T-helper 17 cell (primary cell): ENCODE results near the gene YIPF1. TPM values are rescaled to one million over a fixed set of nuclear protein-coding genes. Genes with fewer than 3 reads are reported as not detected.

ENCODE experiments used
- ATAC-seq: fragments of 150-1000 bp; cut with Tn5 transposase; 2 replicates; pipeline ENCODE4 v1.10.0; 2021; ENCODE audit warnings: mild to moderate bottlenecking, moderate library complexity
- DNase-seq, 3 donors: peaks; one replicate each; pipeline versions ENCODE4 v3.0.0 to v3.0.0-alpha.2; 2020 to 2021
- H3K9me3 ChIP-seq: one replicate; pipeline ENCODE4 v1.7.0; 2013; ENCODE audit warnings: low read length, mild to moderate bottlenecking; ENCODE audit not compliant: control insufficient read depth, poor library complexity, severe bottlenecking
- H3K27ac Mint-ChIP-seq: one replicate; pipeline ENCODE4 v1.8.0; 2022; ENCODE audit warnings: mild to moderate bottlenecking, moderate library complexity, mixed read lengths
- H3K27me3 Mint-ChIP-seq: one replicate; pipeline ENCODE4 v1.8.0; 2022; ENCODE audit warnings: mixed read lengths
- H3K36me3 Mint-ChIP-seq: one replicate; pipeline ENCODE4 v1.8.0; 2022; ENCODE audit warnings: low read depth, mixed read lengths
- H3K4me1 Mint-ChIP-seq: one replicate; pipeline ENCODE4 v1.8.0; 2022; ENCODE audit warnings: mild to moderate bottlenecking, mixed read lengths
- H3K4me3 Mint-ChIP-seq: one replicate; pipeline ENCODE4 v1.8.0; 2022; ENCODE audit warnings: mild to moderate bottlenecking, moderate library complexity, mixed read lengths
- total RNA-seq, 4 donors: library from RNA in 2 of 4; stranded (reverse) in 2 of 4; gene quantifications; one replicate each; pipeline ENCODE4 v1.2.3 and lab custom pipeline; 2022 to 2026

The YIPF1 gene
- total RNA-seq, 2 donors from 2014 or later = 8.8 to 10.3 TPM

GRCh38 chr1:53850082-53850673 is 39.4 kb downstream of the YIPF1 start:
- no peaks in the 10 kb centered on the region for H3K9me3 ChIP-seq
- no peaks in the 10 kb centered on the region for H3K27me3 Mint-ChIP-seq
- no peak overlapping the region for H3K4me3 Mint-ChIP-seq
- DNase-seq (no peak), ATAC-seq (no peak)
- no peak overlapping the region for H3K27ac Mint-ChIP-seq
- peaks cover 16% of the 10 kb centered on the region for H3K36me3 Mint-ChIP-seq
- H3K4me1 Mint-ChIP-seq = peaks cover 2% of the 10 kb centered on the region

- Mint-ChIP-seq H3K27ac (no peak overlapping the region), H3K4me3 (no peak overlapping the region), H3K4me1 (no peaks in the 10 kb centered on the region), H3K27me3 (no peaks in the 10 kb centered on the region), H3K36me3 (peaks cover 10% of the 10 kb centered on the region)
- no peak for DNase-seq
- no peaks in the 10 kb centered on the region for H3K9me3 ChIP-seq
- no peak for ATAC-seq
These were observed 41.6 kb downstream of the YIPF1 start for GRCh38 chr1:53847980-53848379.

- H3K4me3 Mint-ChIP-seq = no peak overlapping the region
- H3K27ac Mint-ChIP-seq = no peak overlapping the region
- H3K36me3 Mint-ChIP-seq = peaks cover 3% of the 10 kb centered on the region
- H3K27me3 Mint-ChIP-seq = no peaks in the 10 kb centered on the region
- ATAC-seq (no peak), DNase-seq (no peak)
- peaks cover 6% of the 10 kb centered on the region for H3K4me1 Mint-ChIP-seq
- H3K9me3 ChIP-seq = no peaks in the 10 kb centered on the region
These were observed 47.2 kb downstream of the YIPF1 start for GRCh38 chr1:53842347-53842746.

- no peak for ATAC-seq
- Mint-ChIP-seq H3K27me3 (no peaks in the 10 kb centered on the region), H3K27ac (peak overlapping the region; percentile 95), H3K4me1 (peaks cover 17% of the 10 kb centered on the region), H3K36me3 (peaks cover 3% of the 10 kb centered on the region), H3K4me3 (peak overlapping the region; percentile 99)
- no peak for DNase-seq
- no peaks in the 10 kb centered on the region for H3K9me3 ChIP-seq
These were observed 51.0 kb downstream of the YIPF1 start for GRCh38 chr1:53838654-53838974.

GRCh38 chr1:53837924-53838653 is 51.5 kb downstream of the YIPF1 start, which contains the start of gene NDC1:
Gene NDC1 (minus strand): TSS chr1:53838296. CDS start chr1:53838261, 35 bp downstream.
- Mint-ChIP-seq H3K27me3 (no peaks in the 10 kb centered on the region), H3K27ac (peak within 1 kb of the TSS; percentile 95), H3K4me3 (peak within 1 kb of the TSS; percentile 99), H3K36me3 (peaks cover 3% of the 10 kb centered on the region), H3K4me1 (peaks cover 17% of the 10 kb centered on the region)
- DNase-seq = peak; percentile 75 to 83 (median 80)
- no peaks in the 10 kb centered on the region for H3K9me3 ChIP-seq
- ATAC-seq = peak; percentile 92

GRCh38 chr1:53837646-53837923 is 52.0 kb downstream of the YIPF1 start:
- Mint-ChIP-seq H3K27me3 (no peaks in the 10 kb centered on the region), H3K27ac (peak overlapping the region; percentile 95), H3K36me3 (peaks cover 3% of the 10 kb centered on the region), H3K4me3 (peak overlapping the region; percentile 99), H3K4me1 (peaks cover 17% of the 10 kb centered on the region)
- DNase-seq (no peak), ATAC-seq (no peak)
- no peaks in the 10 kb centered on the region for H3K9me3 ChIP-seq

- ATAC-seq (no peak), DNase-seq (no peak)
- Mint-ChIP-seq H3K27me3 (no peaks in the 10 kb centered on the region), H3K27ac (peak overlapping the region; percentile 29), H3K36me3 (peaks cover 3% of the 10 kb centered on the region), H3K4me1 (peaks cover 17% of the 10 kb centered on the region), H3K4me3 (no peak overlapping the region)
- no peaks in the 10 kb centered on the region for H3K9me3 ChIP-seq
These were observed 54.1 kb downstream of the YIPF1 start for GRCh38 chr1:53835491-53835890.

GRCh38 chr1:53834776-53835175 is 54.8 kb downstream of the YIPF1 start:
- peaks cover 3% of the 10 kb centered on the region for H3K36me3 Mint-ChIP-seq
- peaks cover 17% of the 10 kb centered on the region for H3K4me1 Mint-ChIP-seq
- H3K9me3 ChIP-seq = no peaks in the 10 kb centered on the region

GRCh38 chr1:53833393-53833792 is 56.2 kb downstream of the YIPF1 start:
- H3K27me3 Mint-ChIP-seq = no peaks in the 10 kb centered on the region
- no peak for DNase-seq
- H3K36me3 Mint-ChIP-seq = peaks cover 3% of the 10 kb centered on the region
- H3K4me1 Mint-ChIP-seq = peaks cover 21% of the 10 kb centered on the region
- no peaks in the 10 kb centered on the region for H3K9me3 ChIP-seq
- no peak for ATAC-seq
- no peak overlapping the region for H3K27ac Mint-ChIP-seq
- no peak overlapping the region for H3K4me3 Mint-ChIP-seq

More at GRCh38 chr1:53834776-53835175, 54.8 kb downstream of the YIPF1 start:
- Mint-ChIP-seq H3K27ac (no peak overlapping the region), H3K4me3 (no peak overlapping the region), H3K27me3 (no peaks in the 10 kb centered on the region)
- ATAC-seq (no peak), DNase-seq (no peak)

GRCh38 chr1:53826367-53826766 is 63.2 kb downstream of the YIPF1 start:
- ATAC-seq (no peak), DNase-seq (no peak)
- Mint-ChIP-seq H3K36me3 (peaks cover 3% of the 10 kb centered on the region), H3K4me1 (peaks cover 9% of the 10 kb centered on the region), H3K27me3 (no peaks in the 10 kb centered on the region), H3K4me3 (no peak overlapping the region), H3K27ac (no peak overlapping the region)
- H3K9me3 ChIP-seq = no peaks in the 10 kb centered on the region

- H3K36me3 Mint-ChIP-seq = peaks cover 3% of the 10 kb centered on the region
- H3K4me1 Mint-ChIP-seq = peaks cover 9% of the 10 kb centered on the region
- no peak overlapping the region for H3K4me3 Mint-ChIP-seq
- H3K27ac Mint-ChIP-seq = no peak overlapping the region
- no peak for ATAC-seq
- H3K27me3 Mint-ChIP-seq = no peaks in the 10 kb centered on the region
- H3K9me3 ChIP-seq = no peaks in the 10 kb centered on the region
- DNase-seq = no peak
These were observed 64.3 kb downstream of the YIPF1 start for GRCh38 chr1:53825306-53825705.

GRCh38 chr1:53822931-53823330 is 66.7 kb downstream of the YIPF1 start:
- DNase-seq (no peak), ATAC-seq (no peak)
- no peak overlapping the region for H3K27ac Mint-ChIP-seq
- H3K27me3 Mint-ChIP-seq = no peaks in the 10 kb centered on the region
- H3K9me3 ChIP-seq = no peaks in the 10 kb centered on the region
- H3K4me1 Mint-ChIP-seq = peaks cover 5% of the 10 kb centered on the region
- peaks cover 3% of the 10 kb centered on the region for H3K36me3 Mint-ChIP-seq
- no peak overlapping the region for H3K4me3 Mint-ChIP-seq

GRCh38 chr1:53821380-53821779 is 68.2 kb downstream of the YIPF1 start:
- DNase-seq = no peak
- no peak for ATAC-seq
- no peaks in the 10 kb centered on the region for H3K9me3 ChIP-seq
- Mint-ChIP-seq H3K27me3 (no peaks in the 10 kb centered on the region), H3K27ac (no peak overlapping the region), H3K4me3 (no peak overlapping the region), H3K4me1 (peaks cover 12% of the 10 kb centered on the region), H3K36me3 (peaks cover 10% of the 10 kb centered on the region)

- ATAC-seq = no peak
- no peak for DNase-seq
- peaks cover 13% of the 10 kb centered on the region for H3K36me3 Mint-ChIP-seq
- H3K4me3 Mint-ChIP-seq = no peak overlapping the region
- no peaks in the 10 kb centered on the region for H3K9me3 ChIP-seq
- H3K27me3 Mint-ChIP-seq = no peaks in the 10 kb centered on the region
- H3K4me1 Mint-ChIP-seq = peaks cover 19% of the 10 kb centered on the region
- H3K27ac Mint-ChIP-seq = no peak overlapping the region
These were observed 70.2 kb downstream of the YIPF1 start for GRCh38 chr1:53819387-53819786.
